ENCODE measurements around the gene STT3A.

The STT3A gene

DNA sequence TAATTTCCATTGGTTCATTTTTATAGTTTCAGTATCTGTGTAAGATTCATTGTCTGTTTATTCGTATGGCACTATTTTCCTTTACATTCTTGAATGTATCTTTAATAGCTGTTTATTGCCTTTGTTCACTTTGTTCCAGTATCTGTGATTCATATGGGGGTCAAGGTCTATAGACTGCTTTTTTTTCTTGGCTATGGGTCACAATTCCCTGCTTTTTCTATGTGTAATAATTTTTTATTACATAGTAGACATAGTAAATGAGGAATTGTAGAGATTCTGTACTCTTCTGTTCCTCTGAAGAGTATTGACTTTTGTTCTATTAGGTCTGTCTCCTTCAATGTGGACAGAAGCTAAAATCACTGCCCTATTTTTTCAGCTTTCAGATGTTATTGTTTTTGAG is 77.5 kb downstream of the STT3A start:
- no peak for DNase-seq

DNA sequence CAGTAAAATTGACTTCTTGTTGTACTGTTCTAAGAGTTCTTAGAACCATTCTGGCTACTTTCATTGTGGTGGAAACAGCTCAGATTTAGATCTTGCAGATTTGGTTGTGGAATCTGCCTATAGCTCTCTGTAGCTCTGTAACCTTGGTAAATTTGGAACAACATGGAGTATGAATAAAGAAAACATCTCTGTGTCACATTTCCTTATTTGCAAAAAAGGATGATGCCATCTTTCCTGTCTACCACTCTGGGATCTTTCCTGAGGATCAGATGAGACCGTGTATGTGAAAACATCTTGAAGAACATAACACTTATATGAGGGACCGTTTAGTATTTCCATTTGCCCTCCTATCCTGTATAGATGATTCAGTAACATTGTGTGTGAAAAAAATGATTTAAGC is 78.9 kb downstream of the STT3A start:
- DNase-seq = no peak
